ENCODE data around the gene ADNP2. TPM values are rescaled to one million over a fixed set of nuclear protein-coding genes. Genes with fewer than 3 reads are reported as not detected.

Gene ADNP2
- total RNA-seq, 1 donor from 2014 or later: 31.0 TPM

DNA sequence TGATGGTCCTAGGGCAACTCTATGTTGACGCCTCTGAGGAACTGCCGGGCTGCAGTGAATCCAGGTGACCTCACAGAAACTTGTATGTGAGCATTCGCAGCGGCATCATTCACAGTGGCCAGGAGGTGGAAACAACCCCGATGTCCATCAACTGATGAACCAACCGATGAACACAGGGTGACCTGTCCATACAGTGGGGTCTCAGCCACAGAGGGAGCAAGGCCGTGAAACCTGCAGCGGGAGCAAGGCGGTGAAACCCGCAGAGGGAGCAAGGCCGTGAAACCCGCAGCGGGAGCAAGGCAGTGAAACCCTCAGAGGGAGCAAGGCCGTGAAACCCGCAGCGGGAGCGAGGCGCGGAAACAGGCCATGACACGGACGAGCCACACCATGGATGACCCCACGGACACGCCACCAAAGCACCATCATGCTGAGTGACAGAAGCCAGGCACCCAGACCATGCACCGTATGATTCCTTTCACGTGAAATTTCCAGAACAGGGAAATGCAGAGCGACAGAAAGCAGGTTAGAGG, 75.2 kb downstream of the ADNP2 start:
- Mint-ChIP-seq H3K4me3 (ENCODE audit: unreplicated experiment) (no peak overlapping the region), H3K27ac (ENCODE audit: unreplicated experiment) (no peak overlapping the region), H3K9me3 (ENCODE audit: unreplicated experiment) (peaks cover 10% of the 10 kb centered on the region), H3K4me1 (ENCODE audit: low read depth, unreplicated experiment) (peaks cover 14% of the 10 kb centered on the region), H3K36me3 (ENCODE audit: unreplicated experiment) (no peaks in the 10 kb centered on the region), H3K27me3 (ENCODE audit: unreplicated experiment) (peaks cover 12% of the 10 kb centered on the region)
- TF ChIP-seq, protein P1, sequence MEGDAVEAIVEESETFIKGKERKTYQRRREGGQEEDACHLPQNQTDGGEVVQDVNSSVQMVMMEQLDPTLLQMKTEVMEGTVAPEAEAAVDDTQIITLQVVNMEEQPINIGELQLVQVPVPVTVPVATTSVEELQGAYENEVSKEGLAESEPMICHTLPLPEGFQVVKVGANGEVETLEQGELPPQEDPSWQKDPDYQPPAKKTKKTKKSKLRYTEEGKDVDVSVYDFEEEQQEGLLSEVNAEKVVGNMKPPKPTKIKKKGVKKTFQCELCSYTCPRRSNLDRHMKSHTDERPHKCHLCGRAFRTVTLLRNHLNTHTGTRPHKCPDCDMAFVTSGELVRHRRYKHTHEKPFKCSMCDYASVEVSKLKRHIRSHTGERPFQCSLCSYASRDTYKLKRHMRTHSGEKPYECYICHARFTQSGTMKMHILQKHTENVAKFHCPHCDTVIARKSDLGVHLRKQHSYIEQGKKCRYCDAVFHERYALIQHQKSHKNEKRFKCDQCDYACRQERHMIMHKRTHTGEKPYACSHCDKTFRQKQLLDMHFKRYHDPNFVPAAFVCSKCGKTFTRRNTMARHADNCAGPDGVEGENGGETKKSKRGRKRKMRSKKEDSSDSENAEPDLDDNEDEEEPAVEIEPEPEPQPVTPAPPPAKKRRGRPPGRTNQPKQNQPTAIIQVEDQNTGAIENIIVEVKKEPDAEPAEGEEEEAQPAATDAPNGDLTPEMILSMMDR (IDR thresholded peaks at IDR 0.05; ENCODE audit: partially characterized antibody, unreplicated experiment): no peak
- no peak for DNase-seq

DNA sequence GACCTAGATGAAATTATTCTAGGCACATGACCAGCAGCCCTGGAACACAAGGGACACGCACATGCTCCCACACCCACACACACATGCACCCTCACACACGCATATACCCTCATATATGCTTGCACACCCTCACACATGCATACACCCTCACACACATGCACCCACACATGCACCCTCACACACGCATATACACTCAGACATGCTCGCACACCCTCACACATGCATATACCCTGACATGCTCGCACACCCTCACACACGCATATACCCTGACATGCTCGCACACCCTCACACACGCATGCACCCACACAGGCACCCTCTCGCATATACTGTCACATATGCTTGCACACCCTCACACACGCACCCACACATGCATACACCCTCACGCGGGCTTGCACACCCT, 76.5 kb downstream of the ADNP2 start:
- H3K4me1 Mint-ChIP-seq (ENCODE audit: low read depth, unreplicated experiment): peaks cover 17% of the 10 kb centered on the region
- H3K36me3 Mint-ChIP-seq (ENCODE audit: unreplicated experiment): no peaks in the 10 kb centered on the region
- H3K27me3 Mint-ChIP-seq (ENCODE audit: unreplicated experiment): peaks cover 9% of the 10 kb centered on the region
- TF ChIP-seq, protein P1 (IDR thresholded peaks at IDR 0.05; ENCODE audit: partially characterized antibody, unreplicated experiment): no peak
- H3K27ac Mint-ChIP-seq (ENCODE audit: unreplicated experiment): no peak overlapping the region
- H3K9me3 Mint-ChIP-seq (ENCODE audit: unreplicated experiment): peaks cover 10% of the 10 kb centered on the region
- no peak overlapping the region for H3K4me3 Mint-ChIP-seq (ENCODE audit: unreplicated experiment)
- no peak for DNase-seq

DNA sequence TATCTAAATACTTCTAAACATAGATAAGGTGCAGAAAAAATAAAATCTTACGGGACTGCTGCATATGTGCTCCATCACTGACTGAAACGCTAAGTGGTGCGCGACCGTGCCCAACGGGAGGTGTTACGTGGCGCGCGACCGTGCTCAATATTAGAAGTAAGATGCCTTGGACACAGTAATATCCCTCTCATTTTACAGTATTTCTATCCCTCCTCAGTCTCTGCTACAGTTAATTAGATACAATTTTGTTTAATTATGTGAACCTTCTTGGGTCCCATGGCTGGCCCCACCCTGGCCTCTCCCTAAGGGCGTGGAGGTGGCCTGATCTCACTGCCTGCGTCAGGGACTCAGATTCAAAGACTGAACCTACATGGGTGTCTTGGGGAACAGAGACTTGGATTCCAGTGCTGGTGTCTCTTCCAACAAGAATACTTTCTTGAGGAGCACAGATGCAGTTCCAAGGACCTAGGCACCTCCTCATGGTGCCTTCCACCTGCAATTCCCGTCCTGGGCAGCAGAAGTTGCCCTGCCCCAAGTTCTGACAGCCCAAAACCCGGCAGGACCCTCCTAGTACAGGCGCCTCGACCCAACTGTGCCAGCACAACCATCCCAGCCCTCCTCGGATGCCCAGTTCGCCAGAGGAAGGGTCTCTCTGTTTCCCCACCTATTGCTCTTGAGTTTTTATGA, 79.0 kb downstream of the ADNP2 start:
- Mint-ChIP-seq H3K27me3 (ENCODE audit: unreplicated experiment) (peaks cover 7% of the 10 kb centered on the region), H3K27ac (ENCODE audit: unreplicated experiment) (no peak overlapping the region), H3K9me3 (ENCODE audit: unreplicated experiment) (peaks cover 12% of the 10 kb centered on the region), H3K4me1 (ENCODE audit: low read depth, unreplicated experiment) (peaks cover 7% of the 10 kb centered on the region), H3K4me3 (ENCODE audit: unreplicated experiment) (no peak overlapping the region), H3K36me3 (ENCODE audit: unreplicated experiment) (no peaks in the 10 kb centered on the region)
- no peak for DNase-seq
- TF ChIP-seq, protein P1 (IDR thresholded peaks at IDR 0.05; ENCODE audit: partially characterized antibody, unreplicated experiment): no peak

DNA sequence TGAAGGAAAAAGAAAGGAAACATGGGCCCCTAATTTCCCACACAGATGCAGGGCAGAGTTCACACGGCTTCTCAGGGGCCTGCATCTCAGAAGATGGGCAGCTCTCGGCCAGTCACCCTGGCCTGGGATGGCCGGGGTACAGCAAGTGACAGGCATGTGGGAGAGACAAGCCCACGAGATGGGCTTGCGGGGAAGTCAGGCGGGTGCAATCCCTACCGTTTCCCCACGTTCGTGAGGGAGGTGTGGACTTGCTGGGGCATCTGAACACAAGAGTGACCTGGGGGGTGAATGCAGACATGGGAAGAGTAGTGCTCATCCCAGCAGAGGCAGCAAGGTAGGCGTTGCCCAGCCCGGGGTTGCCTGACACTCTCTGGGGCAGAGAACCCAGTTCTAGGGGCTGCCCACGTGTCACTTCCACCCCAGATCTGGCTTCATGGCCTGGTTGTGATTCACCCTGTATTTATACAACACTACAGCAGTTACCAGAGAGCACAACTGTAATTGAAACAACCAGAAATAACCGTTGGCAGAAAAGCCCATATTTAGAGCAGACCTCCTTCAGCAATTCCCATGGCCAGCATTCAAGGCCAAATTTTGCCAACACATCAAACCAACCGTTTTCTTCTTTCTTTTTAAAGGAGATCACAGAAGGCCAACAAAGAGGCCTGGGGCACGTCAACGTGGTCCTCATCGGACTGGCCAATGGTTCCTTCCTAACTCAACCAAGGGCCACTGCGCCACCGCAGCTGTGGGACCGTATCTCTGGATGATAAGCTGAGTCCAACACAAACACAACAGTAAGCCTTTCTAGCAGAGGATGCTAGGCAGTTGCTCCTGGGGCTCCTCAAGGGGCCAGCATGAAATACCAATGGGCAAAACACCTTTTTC, 79.8 kb downstream of the ADNP2 start:
- DNase-seq: no peak
- H3K27ac Mint-ChIP-seq (ENCODE audit: unreplicated experiment): no peak overlapping the region
- peaks cover 3% of the 10 kb centered on the region for H3K4me1 Mint-ChIP-seq (ENCODE audit: low read depth, unreplicated experiment)
- H3K9me3 Mint-ChIP-seq (ENCODE audit: unreplicated experiment): peaks cover 9% of the 10 kb centered on the region
- TF ChIP-seq, protein P1 (IDR thresholded peaks at IDR 0.05; ENCODE audit: partially characterized antibody, unreplicated experiment): no peak
- no peaks in the 10 kb centered on the region for H3K36me3 Mint-ChIP-seq (ENCODE audit: unreplicated experiment)
- peaks cover 7% of the 10 kb centered on the region for H3K27me3 Mint-ChIP-seq (ENCODE audit: unreplicated experiment)
- H3K4me3 Mint-ChIP-seq (ENCODE audit: unreplicated experiment): no peak overlapping the region

DNA sequence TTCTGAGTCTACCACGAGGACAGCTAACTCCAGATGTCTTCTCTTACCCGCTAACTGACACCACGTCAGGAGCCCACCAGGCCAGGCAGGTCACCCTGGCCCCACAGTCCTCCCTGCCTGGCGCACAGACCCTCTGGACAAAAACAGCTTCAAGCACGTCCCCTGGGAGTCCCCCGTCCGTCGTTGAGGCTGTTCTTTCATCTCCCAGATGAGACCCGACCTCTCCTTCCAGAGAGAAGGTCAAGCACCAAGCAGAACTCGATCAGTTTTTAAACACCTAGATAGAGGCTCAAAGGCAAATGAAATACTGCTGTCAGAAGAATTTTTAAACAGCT, 80.4 kb downstream of the ADNP2 start:
- Mint-ChIP-seq H3K9me3 (ENCODE audit: unreplicated experiment) (peaks cover 9% of the 10 kb centered on the region), H3K27ac (ENCODE audit: unreplicated experiment) (no peak overlapping the region), H3K27me3 (ENCODE audit: unreplicated experiment) (peaks cover 7% of the 10 kb centered on the region), H3K36me3 (ENCODE audit: unreplicated experiment) (no peaks in the 10 kb centered on the region), H3K4me1 (ENCODE audit: low read depth, unreplicated experiment) (peaks cover 3% of the 10 kb centered on the region), H3K4me3 (ENCODE audit: unreplicated experiment) (no peak overlapping the region)
- no peak for DNase-seq
- TF ChIP-seq, protein P1 (IDR thresholded peaks at IDR 0.05; ENCODE audit: partially characterized antibody, unreplicated experiment): no peak
